ENCODE data around the gene ABT1. TPM values are rescaled to one million over a fixed set of nuclear protein-coding genes. Genes with fewer than 3 reads are reported as not detected.

ABT1 gene
- total and polyA plus RNA-seq, 2 donors (not counting 1 experiment from before 2014, with no cell fraction given), result 17.6 to 29.8 TPM

DNA sequence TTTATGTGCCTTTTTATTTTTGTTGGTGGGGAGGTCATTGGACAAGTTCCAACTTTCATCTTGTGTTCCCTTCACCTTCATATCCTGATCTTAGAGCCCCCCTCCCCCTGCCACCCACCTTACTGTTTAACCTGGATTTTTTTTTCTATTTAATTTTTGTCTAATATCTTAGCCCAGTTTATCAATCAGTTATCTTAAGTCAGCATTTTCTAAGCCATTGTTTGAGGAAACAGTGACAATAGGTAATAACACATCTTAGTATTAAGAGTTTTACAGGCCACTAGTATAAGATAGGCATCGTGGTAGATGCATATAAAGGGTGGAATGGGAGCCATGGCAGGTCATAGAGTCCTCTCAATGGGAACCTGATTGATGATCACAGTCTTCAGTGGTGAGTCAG, 2.4 kb downstream of the ABT1 start:
- Histone ChIP-seq H3K79me2 (ENCODE audit: control insufficient read depth, insufficient read depth, low read length) (peaks cover 21% of the 10 kb centered on the region), H3K4me1 (ENCODE audit: control insufficient read depth in 2 of 2, insufficient read depth in 2 of 2, low read length in 2 of 2) (peaks cover 14 to 24% of the 10 kb centered on the region in 2 donors), H3K9me3 (ENCODE audit: control extremely low read depth in 1 of 3, control insufficient read depth in 2 of 3, insufficient read depth in 1 of 3, low read length in 2 of 3) (no peaks in the 10 kb centered on the region), H3K27me3 (replicated peaks in 1 of 4; ENCODE audit: control extremely low read depth in 1 of 4, control insufficient read depth in 3 of 4, insufficient read depth in 4 of 4, low read length in 3 of 4) (peaks cover 2 to 10% (median 7%) of the 10 kb centered on the region in 4 experiments), H2AFZ (ENCODE audit: insufficient read depth, low read depth, low read length, poor library complexity, severe bottlenecking) (no peak overlapping the region), H3K27ac (ENCODE audit: low read length in 2 of 2) (peak overlapping the region in 1 of 2 donors; percentile 29), H3K36me3 (replicated peaks in 1 of 2; ENCODE audit: control extremely low read depth in 1 of 2, control insufficient read depth in 1 of 2, extremely low read depth in 1 of 2, insufficient read depth in 2 of 2, low read length in 1 of 2) (peaks cover 0 to 31% of the 10 kb centered on the region in 2 experiments), H3K9ac (ENCODE audit: low read length) (no peak overlapping the region), H3K4me3 (ENCODE audit: control extremely low read depth in 1 of 5, extremely low read depth in 1 of 5, insufficient read depth in 1 of 5, low read depth in 2 of 5, low read length in 4 of 5) (no peak overlapping the region), H3K4me2 (replicated peaks; ENCODE audit: low read depth, low read length, poor library complexity, severe bottlenecking) (no peak overlapping the region), H4K20me1 (ENCODE audit: control insufficient read depth, insufficient read depth, low read length, poor library complexity, severe bottlenecking) (peaks cover 9% of the 10 kb centered on the region)
- POLR2A ChIA-PET, result no interaction called here
- H3K27ac Mint-ChIP-seq, result no peak overlapping the region
- no peaks in the 10 kb centered on the region for H3K9me3 Mint-ChIP-seq (ENCODE audit: insufficient read depth)
- DNase-seq (no peak), ATAC-seq (ENCODE audit: low read depth) (no peak)
- WGBS (ENCODE audit: insufficient coverage), result no CpG with 5 or more reads among the region's 1 CpG
- peaks cover 2% of the 10 kb centered on the region for H3K27me3 Mint-ChIP-seq
- CTCF ChIA-PET, result no interaction called here
- H3K4me3 Mint-ChIP-seq, result peak overlapping the region; percentile 46
- TF ChIP-seq CTCF (IDR thresholded peaks at IDR 0.05) (no peak), EZH2 (IDR thresholded peaks at IDR 0.05; ENCODE audit: borderline replicate concordance, insufficient read depth, low read depth, low read length, poor library complexity, severe bottlenecking) (no peak)
- peaks cover 20% of the 10 kb centered on the region for H3K4me1 Mint-ChIP-seq
- intact Hi-C loops (cut with micrococcal nuclease), result loop anchor here (5.0 to 10.0 kb wide), 9 partner anchors 127 to 1293 kb away; a partner anchor contains a TSS

DNA sequence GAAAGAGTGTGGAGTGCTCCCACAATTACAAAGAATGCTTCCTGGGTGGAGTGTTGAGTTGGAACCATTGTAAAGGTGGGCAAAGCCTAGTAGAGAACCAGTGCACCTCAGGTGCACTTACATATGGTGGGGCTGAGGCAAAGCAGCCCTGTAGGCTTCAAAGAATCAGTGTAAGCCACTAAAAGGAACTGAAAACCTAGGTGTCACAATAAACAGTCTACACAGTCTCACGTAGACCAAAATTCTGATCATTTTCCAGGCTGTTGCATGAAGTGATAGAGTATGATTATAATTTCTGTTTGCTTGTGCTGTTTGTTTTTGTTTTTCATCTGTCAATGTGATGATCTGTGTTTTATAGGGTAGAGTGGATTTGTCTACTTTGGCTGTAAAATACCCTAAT, 2.8 kb downstream of the ABT1 start:
- Histone ChIP-seq H3K4me3 (ENCODE audit: control extremely low read depth in 1 of 5, extremely low read depth in 1 of 5, insufficient read depth in 1 of 5, low read depth in 2 of 5, low read length in 4 of 5) (no peak overlapping the region), H3K27ac (ENCODE audit: low read length in 2 of 2) (peak overlapping the region in 1 of 2 donors; percentile 29), H3K9ac (ENCODE audit: low read length) (no peak overlapping the region), H3K79me2 (ENCODE audit: control insufficient read depth, insufficient read depth, low read length) (peaks cover 21% of the 10 kb centered on the region), H3K27me3 (replicated peaks in 1 of 4; ENCODE audit: control extremely low read depth in 1 of 4, control insufficient read depth in 3 of 4, insufficient read depth in 4 of 4, low read length in 3 of 4) (peaks cover 0 to 10% (median 5%) of the 10 kb centered on the region in 4 experiments), H3K4me1 (ENCODE audit: control insufficient read depth in 2 of 2, insufficient read depth in 2 of 2, low read length in 2 of 2) (peaks cover 14 to 24% of the 10 kb centered on the region in 2 donors), H3K4me2 (replicated peaks; ENCODE audit: low read depth, low read length, poor library complexity, severe bottlenecking) (no peak overlapping the region), H4K20me1 (ENCODE audit: control insufficient read depth, insufficient read depth, low read length, poor library complexity, severe bottlenecking) (peaks cover 9% of the 10 kb centered on the region), H3K36me3 (replicated peaks in 1 of 2; ENCODE audit: control extremely low read depth in 1 of 2, control insufficient read depth in 1 of 2, extremely low read depth in 1 of 2, insufficient read depth in 2 of 2, low read length in 1 of 2) (peaks cover 0 to 31% of the 10 kb centered on the region in 2 experiments), H3K9me3 (ENCODE audit: control extremely low read depth in 1 of 3, control insufficient read depth in 2 of 3, insufficient read depth in 1 of 3, low read length in 2 of 3) (no peaks in the 10 kb centered on the region), H2AFZ (ENCODE audit: insufficient read depth, low read depth, low read length, poor library complexity, severe bottlenecking) (no peak overlapping the region)
- intact Hi-C loops (cut with micrococcal nuclease), result loop anchor here (5.0 to 10.0 kb wide), 9 partner anchors 127 to 1293 kb away; a partner anchor contains a TSS
- Mint-ChIP-seq H3K27me3 (no peaks in the 10 kb centered on the region), H3K27ac (peak overlapping the region; percentile 46), H3K4me3 (peak overlapping the region; percentile 46), H3K4me1 (peaks cover 20% of the 10 kb centered on the region), H3K9me3 (ENCODE audit: insufficient read depth) (no peaks in the 10 kb centered on the region)
- POLR2A ChIA-PET, result interaction anchor here (0.5 kb wide), 1 partner anchor 1265 kb away, joined by 6 read pairs; no protein-coding TSS in a partner anchor
- TF ChIP-seq CTCF (IDR thresholded peaks at IDR 0.05) (no peak), EZH2 (IDR thresholded peaks at IDR 0.05; ENCODE audit: borderline replicate concordance, insufficient read depth, low read depth, low read length, poor library complexity, severe bottlenecking) (no peak)
- ATAC-seq (ENCODE audit: low read depth) (no peak), DNase-seq (no peak)
- CTCF ChIA-PET, result interaction anchor here (0.7 kb wide), 1 partner anchor 481 kb away, joined by 3 read pairs; no protein-coding TSS in a partner anchor
- no CpG with 5 or more reads among the region's 1 CpG for WGBS (ENCODE audit: insufficient coverage)

Data from B cell (primary cell).